Measurements from ENCODE around the gene TMEM97. TPM values are rescaled to one million over a fixed set of nuclear protein-coding genes. Genes with fewer than 3 reads are reported as not detected.

TMEM97 gene
- total RNA-seq, 1 experiment from 2014 or later: 52.9 TPM

DNA sequence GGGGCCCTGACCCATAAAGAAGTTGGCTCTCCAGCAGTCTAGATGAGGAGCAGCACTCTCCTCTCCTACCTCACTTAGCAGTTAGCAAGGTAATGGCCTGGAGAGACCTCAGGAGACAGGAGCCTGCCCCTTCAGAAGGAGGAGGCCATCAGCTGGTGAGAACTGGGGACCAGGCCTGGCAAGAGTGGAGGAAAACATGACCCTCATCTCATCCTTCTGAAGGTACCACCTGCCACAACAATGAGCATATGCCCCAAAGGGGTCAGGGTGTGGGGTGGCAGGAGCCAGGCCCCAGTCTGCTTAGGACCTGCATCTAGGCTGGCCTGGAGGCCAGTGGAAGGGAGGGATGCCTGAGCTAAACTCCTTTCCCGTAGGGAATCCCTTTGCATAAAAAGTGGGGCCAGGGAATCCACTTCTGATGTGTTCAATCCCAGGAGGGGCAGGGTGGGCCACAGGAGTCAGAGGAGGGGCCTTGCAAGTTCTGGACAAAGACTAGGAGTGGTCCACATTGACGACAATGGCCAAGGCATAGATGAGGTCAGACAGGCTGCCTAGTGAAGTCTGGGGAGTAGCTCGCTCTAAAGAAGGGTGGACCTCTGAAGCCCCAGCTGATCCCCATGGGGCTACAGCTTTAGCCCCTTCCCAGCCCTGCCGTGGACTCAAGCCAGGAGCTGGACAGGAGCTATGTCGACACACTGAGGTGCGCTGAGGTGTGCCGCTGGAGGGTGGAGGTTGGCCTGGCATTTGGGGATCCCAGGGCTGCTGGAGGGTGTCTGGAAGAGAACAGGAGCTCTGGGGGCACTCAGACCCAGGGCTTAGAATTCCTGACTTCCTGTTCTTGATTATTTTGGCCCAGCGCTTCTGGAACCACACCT is 45.0 kb downstream of the TMEM97 start:
- no peak for DNase-seq (ENCODE audit: low read depth)

GRCh38 chr17:28364665-28365363 is 45.8 kb downstream of the TMEM97 start, which contains the start of gene SEBOX:
Gene SEBOX, minus strand, starts transcription at chr17:28365199. Its CDS starts 48 bp downstream, at chr17:28365151.
- DNase-seq (ENCODE audit: low read depth): no peak

DNA sequence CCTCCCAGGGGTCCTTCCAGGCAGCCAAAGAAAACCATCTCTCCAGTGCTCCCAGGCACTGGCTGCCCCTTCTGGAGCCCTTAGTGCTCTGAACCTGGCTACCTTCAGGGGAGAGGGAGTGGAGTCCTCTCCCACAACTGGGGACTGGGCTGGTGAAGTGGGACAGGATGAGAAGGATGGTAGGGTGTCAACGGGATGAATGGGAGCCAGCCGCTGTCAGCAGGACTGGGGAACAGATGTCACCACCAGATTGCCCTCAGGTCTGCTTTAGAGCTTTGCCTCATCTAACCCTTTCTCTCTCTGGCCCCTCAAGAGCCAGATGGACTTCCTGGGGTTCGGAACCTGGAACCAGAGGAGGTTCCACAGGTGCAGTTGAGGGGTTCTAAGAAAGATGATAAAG is 46.5 kb downstream of the TMEM97 start:
- DNase-seq (ENCODE audit: low read depth): no peak

- DNase-seq (ENCODE audit: low read depth): no peak
Measured at GRCh38 chr17:28366605-28367004, 47.6 kb downstream of the TMEM97 start.

DNA sequence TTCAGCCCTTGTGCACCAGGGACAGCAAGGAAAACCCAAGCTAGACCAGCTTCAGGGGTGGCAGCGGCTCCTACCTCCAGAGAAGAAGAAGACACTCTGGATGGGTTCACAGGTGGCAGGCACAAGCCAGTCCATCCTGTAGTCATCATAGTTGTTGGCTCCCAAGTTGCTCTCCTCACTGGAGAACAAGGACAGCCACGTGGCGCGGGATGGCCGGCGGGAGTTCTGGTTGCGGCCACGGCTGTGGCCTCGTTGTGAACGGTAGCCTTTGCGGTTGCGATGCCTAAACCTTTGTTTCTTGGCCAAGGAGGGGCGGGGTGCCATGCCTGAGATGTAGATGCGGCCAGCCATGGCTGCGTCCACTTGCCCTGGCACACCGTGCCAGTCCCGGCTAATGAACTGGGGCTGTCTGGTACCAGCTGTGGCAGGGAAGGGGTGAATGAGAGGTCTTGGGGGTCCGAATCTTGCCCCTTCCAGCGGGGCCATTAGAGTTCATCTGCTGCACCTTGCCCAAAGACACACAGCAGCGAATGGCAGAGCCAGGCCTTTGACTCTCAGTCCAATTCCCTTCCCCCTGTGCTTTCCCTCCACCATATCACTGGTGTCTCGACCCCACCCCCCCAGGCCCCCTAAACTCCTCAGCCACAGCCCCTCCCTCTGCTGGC is 48.8 kb downstream of the TMEM97 start:
- no peak for DNase-seq (ENCODE audit: low read depth)

DNA sequence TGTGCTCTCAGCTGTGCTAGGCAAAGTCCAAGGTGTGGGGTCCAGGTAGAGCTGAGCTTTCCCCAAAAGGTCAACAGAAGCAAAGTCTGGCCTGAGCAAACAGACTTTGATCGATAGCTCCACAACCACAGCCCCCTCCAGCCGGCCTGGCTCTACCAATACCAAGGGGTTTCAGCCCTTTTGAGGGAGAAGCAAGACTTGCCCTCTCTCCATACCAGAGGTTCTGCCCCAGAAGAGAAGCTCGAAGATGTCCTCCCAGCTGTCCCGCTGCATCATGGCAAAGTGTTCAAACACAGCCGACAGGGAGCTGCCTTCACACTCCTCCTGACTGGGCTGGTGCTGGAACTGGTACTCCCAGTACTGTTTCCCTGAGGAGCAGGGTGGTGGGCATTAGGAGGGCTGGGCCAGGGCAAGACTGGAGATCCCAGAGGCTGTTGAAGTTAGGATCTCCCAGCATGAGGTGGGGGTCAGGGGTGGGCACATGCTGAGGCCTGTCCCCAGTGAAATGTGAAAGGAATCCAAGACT is 49.4 kb downstream of the TMEM97 start:
- DNase-seq (ENCODE audit: low read depth): no peak

GRCh38 chr17:28368915-28369683 is 50.1 kb downstream of the TMEM97 start:
- no peak for DNase-seq (ENCODE audit: low read depth)

- DNase-seq (ENCODE audit: low read depth): no peak
Measured at GRCh38 chr17:28369684-28370034, 50.7 kb downstream of the TMEM97 start.

DNA sequence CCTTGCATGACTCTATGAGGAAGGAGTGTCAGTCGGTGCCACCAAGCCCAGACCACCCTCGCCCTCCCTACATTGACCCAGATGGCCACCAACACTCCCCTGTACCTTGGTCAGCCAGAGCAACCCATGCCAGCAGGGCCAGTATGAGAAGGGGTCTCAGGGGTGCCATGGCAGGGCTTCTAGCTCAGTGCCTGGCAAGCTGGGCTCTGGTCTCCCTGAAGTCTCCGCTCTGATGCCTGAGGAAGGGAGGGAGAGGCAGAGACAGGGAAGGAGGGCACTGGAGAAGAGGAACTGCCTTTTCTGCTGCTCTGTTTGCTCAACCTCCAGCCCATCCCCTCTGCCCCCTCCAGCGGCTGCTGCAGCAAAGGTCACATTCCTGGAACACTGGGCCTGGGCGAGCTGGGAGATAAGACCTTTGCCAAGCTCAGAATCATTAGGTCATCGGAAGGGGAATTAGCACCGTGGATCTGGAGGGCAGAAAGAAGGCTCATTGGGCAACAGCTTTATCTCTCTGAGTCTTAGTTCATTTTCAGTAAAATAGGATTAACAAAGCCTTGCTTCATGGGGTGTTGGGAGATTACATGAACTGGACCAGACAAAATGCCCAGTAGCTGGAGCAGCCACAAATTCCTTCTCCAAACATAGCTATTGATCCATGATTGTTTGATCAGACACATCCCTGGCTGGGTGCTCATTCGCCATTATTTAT is 51.2 kb downstream of the TMEM97 start, which contains the start of gene VTN:
Gene VTN (minus strand): TSS at position 273 of the 709 bp plus-strand sequence. CDS start 104 bp downstream, at position 169.
- DNase-seq (ENCODE audit: low read depth): no peak

DNA sequence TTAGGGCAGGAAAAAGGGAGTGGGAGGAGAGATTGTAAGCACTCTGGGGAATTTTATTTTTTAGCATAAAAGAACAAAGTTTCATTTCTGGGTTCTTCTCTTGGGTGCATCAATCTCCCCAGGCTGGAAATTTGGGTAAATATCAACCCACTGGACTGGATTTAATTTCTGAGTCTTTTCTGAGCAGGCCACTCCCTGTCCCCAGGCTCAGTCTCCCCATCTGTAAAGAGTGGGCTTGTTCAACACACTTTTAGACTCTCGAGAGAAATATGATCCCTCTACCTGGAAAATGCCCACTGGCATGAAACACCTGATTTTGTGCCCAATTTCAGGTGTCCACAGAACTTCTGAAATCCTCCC is 51.7 kb downstream of the TMEM97 start:
- no peak for DNase-seq (ENCODE audit: low read depth)

DNA sequence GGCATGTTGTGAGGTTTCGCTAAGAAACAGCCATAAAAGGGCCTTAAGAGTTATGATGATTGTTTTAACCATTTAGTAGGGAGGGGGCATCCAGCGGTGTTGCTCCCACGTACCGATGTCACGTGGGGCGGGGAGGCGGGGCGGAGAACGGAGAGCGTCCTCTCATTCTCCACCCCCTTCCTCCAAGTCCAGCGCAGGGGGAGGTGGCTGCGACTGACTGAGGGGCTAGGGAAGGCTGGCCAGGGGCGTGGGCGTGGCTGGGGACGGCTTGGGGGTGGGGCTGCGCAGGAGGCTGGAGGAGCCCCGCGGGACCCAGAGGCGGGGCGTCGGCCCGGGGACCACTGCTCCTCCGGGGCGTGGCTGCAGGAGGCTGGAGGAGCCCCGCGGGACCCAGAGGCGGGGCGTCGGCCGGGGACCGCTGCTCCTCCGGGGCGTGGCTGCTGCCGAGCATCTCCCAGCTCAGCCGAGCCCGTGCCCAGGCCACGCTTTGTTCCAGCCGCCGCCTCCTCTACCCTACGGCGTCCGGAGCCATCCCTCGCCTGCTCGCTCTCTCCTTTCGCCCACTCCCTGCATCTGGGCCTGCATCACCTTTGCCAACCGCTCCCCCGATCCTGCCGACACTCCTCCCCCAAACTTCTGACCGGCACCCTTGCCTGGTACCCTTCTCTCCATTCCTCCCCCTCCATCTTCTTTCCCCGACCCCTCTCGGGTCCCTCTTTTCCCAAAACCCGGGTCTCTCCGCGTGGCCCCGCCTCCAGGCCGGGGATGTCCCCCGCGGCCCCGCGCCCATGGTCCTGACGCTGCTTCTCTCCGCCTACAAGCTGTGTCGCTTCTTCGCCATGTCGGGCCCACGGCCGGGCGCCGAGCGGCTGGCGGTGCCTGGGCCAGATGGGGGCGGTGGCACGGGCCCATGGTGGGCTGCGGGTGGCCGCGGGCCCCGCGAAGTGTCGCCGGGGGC is 52.5 kb downstream of the TMEM97 start, which contains the start of gene SARM1:
Gene SARM1 (plus strand): TSS at position 450 of the 958 bp plus-strand sequence. CDS start 339 bp downstream, at position 789.
- DNase-seq (ENCODE audit: low read depth): peak; percentile 81

- no peak for DNase-seq (ENCODE audit: low read depth)
Measured at GRCh38 chr17:28372203-28372944, 53.4 kb downstream of the TMEM97 start.

GRCh38 chr17:28372945-28373274 is 53.9 kb downstream of the TMEM97 start:
- no peak for DNase-seq (ENCODE audit: low read depth)

Other genes with a start within 250 kb of the TMEM97 start
- gene IFT20, start 16.3 kb downstream of the TMEM97 start, total RNA-seq (2014; rRNA removed; shearing (Covaris generic)): 48.6 and 63.8 TPM in 2 replicates
- 53.1 and 64.8 TPM in 2 replicates for gene TNFAIP1, start 16.6 kb downstream of the TMEM97 start, total RNA-seq (2014; rRNA removed; shearing (Covaris generic))
- 173 and 192 TPM in 2 replicates for gene POLDIP2, start 38.3 kb downstream of the TMEM97 start, total RNA-seq (2014; rRNA removed; shearing (Covaris generic))
- not detected in 2 replicates for gene SEBOX, start 46.0 kb downstream of the TMEM97 start, total RNA-seq (2014; rRNA removed; shearing (Covaris generic))
- not detected in 2 replicates for gene VTN, start 51.1 kb downstream of the TMEM97 start, total RNA-seq (2014; rRNA removed; shearing (Covaris generic))
- 3.9 and 10.9 TPM in 2 replicates for gene SARM1, start 52.5 kb downstream of the TMEM97 start, total RNA-seq (2014; rRNA removed; shearing (Covaris generic))
- gene SLC46A1, start 87.0 kb downstream of the TMEM97 start, total RNA-seq (2014; rRNA removed; shearing (Covaris generic)): 2.2 and 2.4 TPM in 2 replicates
- gene SLC13A2, start 154.4 kb downstream of the TMEM97 start, total RNA-seq (2014; rRNA removed; shearing (Covaris generic)): not detected in 2 replicates
- gene FOXN1, start 187.1 kb downstream of the TMEM97 start, total RNA-seq (2014; rRNA removed; shearing (Covaris generic)): not detected in 2 replicates
- gene UNC119, start 233.4 kb downstream of the TMEM97 start, total RNA-seq (2014; rRNA removed; shearing (Covaris generic)): 57.8 and 58.4 TPM in 2 replicates